Activated naive CD4-positive, alpha-beta T cell (primary cell): ENCODE data around the gene MGAT3.
"Not testable (repeated sequence)": the region's sequence is repeated elsewhere in the genome, so short reads cannot be mapped to it uniquely, and the experiment has no call there.

ENCODE experiments used
- DNase-seq, 4 experiments: peaks; one replicate each; lab custom pipeline; 2025; lab: John Stamatoyannopoulos, UW

The MGAT3 gene

GRCh38 chr22:39513791-39514190, 57.0 kb downstream of the MGAT3 start:
- DNase-seq: no peak

GRCh38 chr22:39514373-39514973, 57.7 kb downstream of the MGAT3 start:
- DNase-seq: peak in 2 of 4 experiments; percentile 25 to 45

GRCh38 chr22:39515266-39516050, 58.6 kb downstream of the MGAT3 start:
- no peak for DNase-seq

GRCh38 chr22:39517470-39517869, 60.7 kb downstream of the MGAT3 start:
- no peak for DNase-seq

GRCh38 chr22:39518144-39518786, 61.5 kb downstream of the MGAT3 start:
- DNase-seq: no peak

GRCh38 chr22:39518996-39519680, 62.3 kb downstream of the MGAT3 start:
- DNase-seq: no peak

GRCh38 chr22:39519681-39520225, 62.9 kb downstream of the MGAT3 start:
- peak in 1 of 4 experiments; percentile 32 for DNase-seq

GRCh38 chr22:39520226-39521105, 63.7 kb downstream of the MGAT3 start, which contains the start of gene ATF4:
ATF4 (plus strand) TSS chr22:39520562; CDS start chr22:39521446, 884 bp downstream.
- DNase-seq: peak; percentile 91 to 99 (median 96)

- not testable (repeated sequence) for DNase-seq
Measured at GRCh38 chr22:39521106-39521885, 64.5 kb downstream of the MGAT3 start.

- DNase-seq: not testable (repeated sequence)
Measured at GRCh38 chr22:39522091-39522490, 65.3 kb downstream of the MGAT3 start.

GRCh38 chr22:39522567-39523300, 65.9 kb downstream of the MGAT3 start:
- DNase-seq: no peak

- no peak for DNase-seq
Measured at GRCh38 chr22:39524089-39524752, 67.4 kb downstream of the MGAT3 start.

GRCh38 chr22:39524753-39525657, 68.2 kb downstream of the MGAT3 start:
- DNase-seq: no peak

GRCh38 chr22:39525658-39525975, 68.8 kb downstream of the MGAT3 start:
- no peak for DNase-seq

GRCh38 chr22:39526736-39527171, 69.9 kb downstream of the MGAT3 start:
- DNase-seq: no peak

GRCh38 chr22:39527481-39527961, 70.7 kb downstream of the MGAT3 start:
- DNase-seq: no peak

GRCh38 chr22:39528080-39528661, 71.4 kb downstream of the MGAT3 start:
- DNase-seq: no peak
